GM12878 (cell line): ENCODE results near the gene TIGD4. TPM values are rescaled to one million over a fixed set of nuclear protein-coding genes. Genes with fewer than 3 reads are reported as not detected.
A peak's percentile ranks its signal among the peaks of the same experiment; 100 is the strongest.

ENCODE experiments used
- ATAC-seq: fragments of 200-7000 bp; cut with Tn5 transposase; 3 replicates; pipeline ENCODE4 v1.9.1; 2020; ENCODE audit warnings: mild to moderate bottlenecking, moderate library complexity
- BruUV-seq: library from RNA; stranded (reverse); fragments of 400-500 nt; replicated peaks from 2 replicates; lab custom pipeline; 2021; lab: Mats Ljungman, UMichigan
- CTCF ChIA-PET: fragments of 300-600 bp; sonication (Branson Sonifier 250); formaldehyde crosslinking; extraction: SDS; loops from one replicate; lab custom pipeline; 2021; ENCODE audit warnings: inconsistent platforms; lab: Yijun Ruan, JAX
- POLR2A ChIA-PET: fragments of 350-600 bp; formaldehyde crosslinking; extraction: SDS; loops from one replicate; lab custom pipeline; 2021; ENCODE audit warnings: inconsistent platforms; lab: Charles Lee
- RAD21 ChIA-PET: fragments of 300-600 bp; sonication (Branson Sonifier 250); formaldehyde crosslinking; loops from one replicate; lab custom pipeline; 2023; ENCODE audit warnings: antibody characterized with exemption; ENCODE audit not compliant: unreplicated experiment; lab: Charles Lee
- SMC1A ChIA-PET: fragments of 300-600 bp; sonication (Branson Sonifier 250); formaldehyde crosslinking; loops from one replicate; lab custom pipeline; 2023; ENCODE audit not compliant: unreplicated experiment, uncharacterized antibody; lab: Charles Lee
- DNase-seq: peaks from one replicate; pipeline ENCODE4 v3.0.0-alpha.2; 2011; ENCODE audit warnings: low read depth, low spot score
- FAIRE-seq: peaks from 3 replicates; lab custom pipeline; 2011; peaks lifted over from hg19 to GRCh38; lab: Jason Lieb, UNC
- H2AFZ ChIP-seq: 2 replicates; pipeline ENCODE4 v1.6.0; 2011; ENCODE audit warnings: low read depth, low read length, control low read depth; ENCODE audit not compliant: control insufficient read depth
- H3K27ac ChIP-seq: 2 replicates; pipeline ENCODE4 v1.5.1; 2011; ENCODE audit warnings: control low read depth; ENCODE audit not compliant: control insufficient read depth, insufficient read depth
- H3K27me3 ChIP-seq, 2 experiments: replicated peaks in 1 of 2; 2 replicates each; pipeline versions ENCODE4 v1.6.0 to v1.6.1; 2011; ENCODE audit warnings: low read length in 1 of 2; ENCODE audit not compliant: control insufficient read depth in 2 of 2, insufficient read depth in 2 of 2
- H3K36me3 ChIP-seq, 2 experiments: 2 replicates each; pipeline ENCODE4 v1.5.1; 2011; ENCODE audit warnings: low read length in 1 of 2; ENCODE audit not compliant: control insufficient read depth in 2 of 2, insufficient read depth in 2 of 2
- H3K4me1 ChIP-seq: 2 replicates; pipeline ENCODE4 v1.6.1; 2011; ENCODE audit warnings: mild to moderate bottlenecking, low read length, moderate library complexity, mixed read lengths; ENCODE audit not compliant: control insufficient read depth, insufficient read depth
- H3K4me2 ChIP-seq: 2 replicates; pipeline ENCODE4 v1.6.0; 2011; ENCODE audit warnings: control low read depth; ENCODE audit not compliant: control insufficient read depth, insufficient read depth
- H3K4me3 ChIP-seq: fragments of 200-600 bp; sonication (generic); 2 replicates; pipeline ENCODE4 v1.5.1; 2016
- H3K79me2 ChIP-seq: 2 replicates; pipeline ENCODE4 v1.6.0; 2011; ENCODE audit warnings: low read length; ENCODE audit not compliant: control insufficient read depth, insufficient read depth
- H3K9ac ChIP-seq: 2 replicates; pipeline ENCODE4 v1.8.0; 2011; ENCODE audit warnings: low read length, control low read depth, mixed read lengths; ENCODE audit not compliant: control insufficient read depth, insufficient read depth
- H3K9me3 ChIP-seq: replicated peaks from 3 replicates; pipeline ENCODE4 v1.5.1; 2011; ENCODE audit warnings: mild to moderate bottlenecking, low read length; ENCODE audit not compliant: control insufficient read depth, insufficient read depth
- H4K20me1 ChIP-seq: 2 replicates; pipeline ENCODE4 v1.6.0; 2011; ENCODE audit not compliant: control insufficient read depth, insufficient read depth
- ETV6 ChIP-seq, 2 experiments: fragments of 450-650 bp in 1 of 2; IDR thresholded peaks in 1 of 2; conservative IDR thresholded peaks in 1 of 2; 2 replicates each; pipeline ENCODE4 v1.6.1; 2014; ENCODE audit warnings: antibody characterized with exemption in 1 of 2, borderline replicate concordance in 1 of 2, low read depth in 1 of 2, mild to moderate bottlenecking in 1 of 2, moderate library complexity in 1 of 2
- FOXK2 ChIP-seq: fragments of 450-650 bp; IDR thresholded peaks from 2 replicates; pipeline ENCODE4 v1.6.1; 2017; ENCODE audit warnings: mild to moderate bottlenecking, moderate library complexity
- LARP7 ChIP-seq: fragments of 450-650 bp; IDR thresholded peaks from 2 replicates; pipeline ENCODE4 v1.6.1; 2017; ENCODE audit warnings: mild to moderate bottlenecking
- MAX ChIP-seq: IDR thresholded peaks from 2 replicates; pipeline ENCODE4 v1.6.1; 2012; ENCODE audit warnings: low read depth, low read length, improper control_type of control experiment
- MEF2A ChIP-seq: IDR thresholded peaks from 2 replicates; pipeline ENCODE4 v1.6.1; 2011; ENCODE audit warnings: low read depth, mild to moderate bottlenecking, low read length, moderate library complexity; ENCODE audit not compliant: insufficient read depth
- MXI1 ChIP-seq: fragments of 150-350 bp; IDR thresholded peaks from 2 replicates; pipeline ENCODE4 v1.6.1; 2011; ENCODE audit warnings: low read depth, mild to moderate bottlenecking, inconsistent platforms, low read length, improper control_type of control experiment
- MYB ChIP-seq: fragments of 150-350 bp; IDR thresholded peaks from 2 replicates; pipeline ENCODE4 v1.6.1; 2014; ENCODE audit warnings: mild to moderate bottlenecking, low read depth, low read length, borderline replicate concordance
- NFIC ChIP-seq: IDR thresholded peaks from 2 replicates; pipeline ENCODE4 v1.6.1; 2012; ENCODE audit warnings: low read depth, mild to moderate bottlenecking, inconsistent platforms, low read length, moderate library complexity
- NR2F1 ChIP-seq: fragments of 450-650 bp; conservative IDR thresholded peaks from 2 replicates; pipeline ENCODE4 v1.6.1; 2017; ENCODE audit warnings: mild to moderate bottlenecking
- PAX8 ChIP-seq: fragments of 450-650 bp; IDR thresholded peaks from 2 replicates; pipeline ENCODE4 v1.6.1; 2017; ENCODE audit warnings: mild to moderate bottlenecking, moderate library complexity
- RELA ChIP-seq: fragments of 450-650 bp; IDR thresholded peaks from 2 replicates; pipeline ENCODE4 v1.8.0; 2014; ENCODE audit warnings: borderline replicate concordance; ENCODE audit not compliant: partially characterized antibody
- TBL1XR1 ChIP-seq: IDR thresholded peaks from 2 replicates; pipeline ENCODE4 v1.6.1; 2012; ENCODE audit warnings: low read depth, low read length, improper control_type of control experiment
- WRNIP1 ChIP-seq: IDR thresholded peaks from 2 replicates; pipeline ENCODE4 v1.6.1; 2011; ENCODE audit warnings: low read depth, low read length, improper control_type of control experiment, borderline replicate concordance
- ZNF274 ChIP-seq: IDR thresholded peaks from one replicate; pipeline ENCODE4 v1.8.0; 2011; ENCODE audit not compliant: insufficient read length, insufficient read depth
- ZNF622 ChIP-seq: fragments of 450-650 bp; IDR thresholded peaks from 2 replicates; pipeline ENCODE4 v1.6.1; 2017; ENCODE audit warnings: mild to moderate bottlenecking, inconsistent platforms
- WGBS: methylation state at CpG from one replicate; pipeline ENCODE4 v1.1.6; 2016; ENCODE audit warnings: low lambda C conversion rate; ENCODE audit not compliant: insufficient replicate concordance, insufficient coverage; ENCODE audit errors: missing lambda C conversion rate; 5-methylcytosine and 5-hydroxymethylcytosine counted together
- in situ Hi-C: fragments of 300-500 bp; cut with MboI; formaldehyde crosslinking; loops from 9 replicates; pipeline ENCODE4 v1.14.3; 2018; ENCODE audit warnings: mixed read lengths
- intact Hi-C: fragments of 100-400 bp; cut with micrococcal nuclease; formaldehyde crosslinking; loops from one replicate; pipeline ENCODE4 v1.14.2; 2022; ENCODE audit not compliant: unreplicated experiment
- polyA plus RNA-seq, 11 experiments: library from polyadenylated mRNA; depleted of rRNA in 4 of 11; unstranded in 6 of 11; stranded (reverse) in 5 of 11; fragments of >200 nt; fragmentation: Nextera tagmentation in 4 of 11; fragmentation: Illumina TruSeq in 1 of 11; extraction: Ambion mirVana in 4 of 11; extraction: Trizol in 1 of 11; gene quantifications; 1 replicate in 1 of 11; 2 replicates in 10 of 11; pipeline versions ENCODE4 v1.2.1 to v1.2.3, GENCODE V29; 2011 to 2016; ENCODE audit warnings: inconsistent platforms in 2 of 11, missing spikeins in 2 of 11, low read depth in 1 of 11
- total RNA-seq, 4 experiments: library from RNA; depleted of rRNA in 3 of 4; stranded (reverse); fragments of >200 nt in 3 of 4; fragmentation: Illumina TruSeq in 1 of 4; extraction: Trizol in 1 of 4; gene quantifications; 2 replicates each; pipeline versions ENCODE4 v1.2.1 to v1.2.3, GENCODE V29; 2013 to 2021
- TF ChIP-seq, protein P1 (sequence below): fragments of 450-650 bp; IDR thresholded peaks from 2 replicates; pipeline ENCODE4 v1.6.1; 2017; ENCODE audit warnings: mild to moderate bottlenecking, low read depth, inconsistent platforms; ENCODE audit not compliant: poor library complexity, severe bottlenecking

The TIGD4 gene
- total and polyA plus RNA-seq, 10 of the 15 experiments (the other 5 are each of a cell fraction or from before 2014, with no cell fraction given) = 0.20 to 1.6 (median 0.48) TPM

- BruUV-seq = no TSS peak
- Histone ChIP-seq H3K36me3 (no peaks in the 10 kb centered on the region), H2AFZ (no peak overlapping the region), H3K27me3 (no peaks in the 10 kb centered on the region), H3K9ac (no peak overlapping the region), H3K9me3 (no peaks in the 10 kb centered on the region), H3K4me1 (no peaks in the 10 kb centered on the region), H3K79me2 (peaks cover 2% of the 10 kb centered on the region), H3K4me2 (no peak overlapping the region), H4K20me1 (no peaks in the 10 kb centered on the region), H3K27ac (no peak overlapping the region), H3K4me3 (no peak overlapping the region)
- intact Hi-C loops = no loop called here
- no peak for TF ChIP-seq WRNIP1
- ChIA-PET RAD21 (no interaction called here), SMC1A (interaction anchor here (1.0 kb wide), 1 partner anchor 10 kb away, joined by 4 read pairs; no protein-coding TSS in a partner anchor), CTCF (no interaction called here), POLR2A (no interaction called here)
- in situ Hi-C loops = loop anchor here (25.0 kb wide), 1 partner anchor 1684 kb away; no protein-coding TSS in a partner anchor
- WGBS = 86% methylated on average over 3 of the region's 3 CpGs
- FAIRE-seq (peak; percentile 59), ATAC-seq (no peak), DNase-seq (no peak)
Observed at GRCh38 chr4:152795891-152796290, 16.4 kb upstream of the TIGD4 start.

GRCh38 chr4:152786627-152787026 is 7.1 kb upstream of the TIGD4 start:
- 96% methylated on average over 1 of the region's 1 CpG for WGBS
- intact Hi-C loops = no loop called here
- DNase-seq (no peak), ATAC-seq (peak; percentile 19; the same call in 2 of the 3 replicates), FAIRE-seq (no peak)
- no TSS peak for BruUV-seq
- H3K36me3 ChIP-seq = no peaks in the 10 kb centered on the region; a peak in 1 of 4 replicates
- peaks cover 19% of the 10 kb centered on the region for H3K79me2 ChIP-seq
- H3K4me3 ChIP-seq = no peak overlapping the region
- peaks cover 6% of the 10 kb centered on the region; the same call in 1 of the 2 replicates for H3K4me1 ChIP-seq
- no peak overlapping the region for H2AFZ ChIP-seq
- H3K4me2 ChIP-seq = no peak overlapping the region; the same call in 1 of the 2 replicates
- SMC1A ChIA-PET = interaction anchor here (0.8 to 2.7 kb wide), 7 partner anchors 8 to 297 kb away, joined by 3 to 8 read pairs (median 4); partner anchors contain the start of gene TIGD4
- H3K9me3 ChIP-seq = no peaks in the 10 kb centered on the region
- H3K27me3 ChIP-seq = no peaks in the 10 kb centered on the region
- POLR2A ChIA-PET = no interaction called here
- RAD21 ChIA-PET = interaction anchor here (0.7 to 1.1 kb wide), 3 partner anchors 143 to 393 kb away, joined by 3 to 4 read pairs (median 3); no protein-coding TSS in a partner anchor
- CTCF ChIA-PET = interaction anchor here (0.6 to 1.8 kb wide), 5 partner anchors 12 to 341 kb away, joined by 3 to 4 read pairs (median 3); no protein-coding TSS in a partner anchor
- H4K20me1 ChIP-seq = no peaks in the 10 kb centered on the region
- no peak overlapping the region; the same call in 1 of the 2 replicates for H3K27ac ChIP-seq
- in situ Hi-C loops = loop anchor here (25.0 kb wide), 1 partner anchor 1674 kb away; no protein-coding TSS in a partner anchor
- H3K9ac ChIP-seq = no peak overlapping the region
- TF ChIP-seq RELA (no peak), MEF2A (no peak), MXI1 (no peak), ETV6 (conservative IDR thresholded peaks at IDR 0.05 in 1 of 2, IDR thresholded peaks at IDR 0.05 in 1 of 2; ENCODE audit: borderline replicate concordance in 1 of 2, low read depth in 1 of 2) (no peak), MYB (no peak), LARP7 (no peak), ZNF622 (no peak), PAX8 (no peak), TBL1XR1 (no peak), MAX (no peak), FOXK2 (no peak), NFIC (no peak), ZNF274 (no peak), NR2F1 (no peak)
- TF ChIP-seq, protein P1, sequence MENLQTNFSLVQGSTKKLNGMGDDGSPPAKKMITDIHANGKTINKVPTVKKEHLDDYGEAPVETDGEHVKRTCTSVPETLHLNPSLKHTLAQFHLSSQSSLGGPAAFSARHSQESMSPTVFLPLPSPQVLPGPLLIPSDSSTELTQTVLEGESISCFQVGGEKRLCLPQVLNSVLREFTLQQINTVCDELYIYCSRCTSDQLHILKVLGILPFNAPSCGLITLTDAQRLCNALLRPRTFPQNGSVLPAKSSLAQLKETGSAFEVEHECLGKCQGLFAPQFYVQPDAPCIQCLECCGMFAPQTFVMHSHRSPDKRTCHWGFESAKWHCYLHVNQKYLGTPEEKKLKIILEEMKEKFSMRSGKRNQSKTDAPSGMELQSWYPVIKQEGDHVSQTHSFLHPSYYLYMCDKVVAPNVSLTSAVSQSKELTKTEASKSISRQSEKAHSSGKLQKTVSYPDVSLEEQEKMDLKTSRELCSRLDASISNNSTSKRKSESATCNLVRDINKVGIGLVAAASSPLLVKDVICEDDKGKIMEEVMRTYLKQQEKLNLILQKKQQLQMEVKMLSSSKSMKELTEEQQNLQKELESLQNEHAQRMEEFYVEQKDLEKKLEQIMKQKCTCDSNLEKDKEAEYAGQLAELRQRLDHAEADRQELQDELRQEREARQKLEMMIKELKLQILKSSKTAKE = no peak
